H1 (cell line): Measurements from ENCODE around the gene RIPOR2. TPM values are rescaled to one million over a fixed set of nuclear protein-coding genes. Genes with fewer than 3 reads are reported as not detected.

ENCODE experiments used
- CTCF ChIA-PET: fragments of 300-600 bp; sonication (Branson Sonifier 250); formaldehyde crosslinking; loops from one replicate; lab custom pipeline; 2021; ENCODE audit not compliant: partially characterized antibody; lab: Charles Lee
- POLR2A ChIA-PET: fragments of 300-600 bp; sonication (Branson Sonifier 250); formaldehyde crosslinking; loops from one replicate; lab custom pipeline; 2021; ENCODE audit warnings: inconsistent platforms; ENCODE audit not compliant: partially characterized antibody; lab: Charles Lee
- DNase-seq, 2 experiments: peaks; one replicate each; pipeline versions ENCODE4 v3.0.0 to v3.0.0-alpha.2; 2010 to 2022; ENCODE audit warnings: low spot score in 2 of 2, low read depth in 1 of 2, mixed read lengths in 1 of 2
- FAIRE-seq: peaks from 2 replicates; lab custom pipeline; 2011; peaks lifted over from hg19 to GRCh38; lab: Jason Lieb, UNC
- H2AFZ ChIP-seq: 2 replicates; pipeline ENCODE4 v1.8.1; 2012; ENCODE audit warnings: low read length, inconsistent platforms
- H2AK5ac ChIP-seq: 2 replicates; pipeline ENCODE4 v1.6.1; 2013; ENCODE audit warnings: low read depth, low read length
- H2BK120ac ChIP-seq: replicated peaks from 2 replicates; pipeline ENCODE3; 2013; ENCODE audit warnings: low read depth, low read length, inconsistent platforms
- H2BK12ac ChIP-seq: 2 replicates; pipeline ENCODE4 v1.6.1; 2013; ENCODE audit warnings: low read depth, low read length
- H2BK15ac ChIP-seq: 2 replicates; pipeline ENCODE4 v1.6.1; 2013; ENCODE audit warnings: low read length
- H2BK20ac ChIP-seq: 2 replicates; pipeline ENCODE4 v1.6.1; 2013; ENCODE audit warnings: low read length
- H2BK5ac ChIP-seq: 2 replicates; pipeline ENCODE4 v1.6.1; 2013; ENCODE audit warnings: low read depth, low read length
- H3K14ac ChIP-seq: 2 replicates; pipeline ENCODE4 v1.6.1; 2013; ENCODE audit warnings: inconsistent platforms; ENCODE audit not compliant: insufficient read length
- H3K18ac ChIP-seq: 2 replicates; pipeline ENCODE4 v1.6.1; 2013; ENCODE audit warnings: low read length; ENCODE audit errors: extremely low read depth
- H3K23ac ChIP-seq: 2 replicates; pipeline ENCODE4 v1.6.1; 2013; ENCODE audit warnings: inconsistent platforms; ENCODE audit not compliant: insufficient read length
- H3K23me2 ChIP-seq: 2 replicates; pipeline ENCODE4 v1.6.1; 2013; ENCODE audit warnings: low read depth, low read length
- H3K27ac ChIP-seq: 2 replicates; pipeline ENCODE4 v1.6.1; 2011; ENCODE audit warnings: low read depth, low read length, inconsistent platforms
- H3K27me3 ChIP-seq, 4 experiments: replicated peaks in 1 of 4; 1 replicate in 1 of 4; 2 replicates in 3 of 4; pipeline versions ENCODE4 v1.6.1 to v1.8.1; 2011 to 2013; ENCODE audit warnings: low read length in 3 of 4, mild to moderate bottlenecking in 3 of 4, inconsistent platforms in 2 of 4, mixed read lengths in 2 of 4, moderate library complexity in 1 of 4; ENCODE audit not compliant: control insufficient read depth in 3 of 4, insufficient read depth in 3 of 4; ENCODE audit errors: extremely low read depth in 1 of 4
- H3K36me3 ChIP-seq, 4 experiments: 2 replicates each; pipeline versions ENCODE4 v1.6.1 to v1.8.1; 2011 to 2013; ENCODE audit warnings: mild to moderate bottlenecking in 4 of 4, low read length in 3 of 4, moderate library complexity in 2 of 4, control low read depth in 1 of 4, inconsistent platforms in 1 of 4; ENCODE audit not compliant: insufficient read depth in 4 of 4, control insufficient read depth in 2 of 4
- H3K4ac ChIP-seq: replicated peaks from 2 replicates; pipeline ENCODE3; 2013; ENCODE audit warnings: low read length, low read depth, mixed read lengths, inconsistent platforms; ENCODE audit not compliant: insufficient read length
- H3K4me1 ChIP-seq, 4 experiments: replicated peaks in 1 of 4; 1 replicate in 1 of 4; 2 replicates in 3 of 4; pipeline versions ENCODE4 v1.6.1 to v1.8.1; 2011 to 2013; ENCODE audit warnings: low read length in 3 of 4, inconsistent platforms in 2 of 4, mixed read lengths in 1 of 4; ENCODE audit not compliant: insufficient read depth in 4 of 4, control insufficient read depth in 3 of 4
- H3K4me2 ChIP-seq, 2 experiments: 2 replicates each; pipeline versions ENCODE4 v1.6.1 to v1.8.1; 2011 to 2013; ENCODE audit warnings: low read depth in 2 of 2, low read length in 2 of 2, control low read depth in 1 of 2, inconsistent platforms in 1 of 2, mild to moderate bottlenecking in 1 of 2; ENCODE audit not compliant: insufficient read depth in 1 of 2
- H3K4me3 ChIP-seq, 4 experiments: fragments of 200-600, 300-600 bp in 1 of 4; sonication (generic), shearing (Covaris generic), sonication (Bioruptor Twin) in 1 of 4; 2 replicates each; pipeline versions ENCODE4 v1.5.1 to v1.8.1; 2011 to 2016; ENCODE audit warnings: low read length in 4 of 4, low read depth in 3 of 4, control low read depth in 2 of 4, inconsistent platforms in 2 of 4, mild to moderate bottlenecking in 2 of 4, mixed read lengths in 1 of 4, moderate library complexity in 1 of 4; ENCODE audit not compliant: insufficient read depth in 2 of 4; ENCODE audit errors: extremely low read depth in 1 of 4
- H3K56ac ChIP-seq: replicated peaks from 2 replicates; pipeline ENCODE3; 2013; ENCODE audit warnings: low read depth, mild to moderate bottlenecking, mixed read lengths, low read length, inconsistent platforms; ENCODE audit not compliant: insufficient read length
- H3K79me1 ChIP-seq: 2 replicates; pipeline ENCODE4 v1.6.1; 2013; ENCODE audit warnings: low read depth, low read length, control low read depth
- H3K79me2 ChIP-seq, 2 experiments: 2 replicates each; pipeline versions ENCODE4 v1.6.1 to v1.8.1; 2012 to 2013; ENCODE audit warnings: low read length in 2 of 2, mild to moderate bottlenecking in 2 of 2, inconsistent platforms in 1 of 2; ENCODE audit not compliant: insufficient read depth in 2 of 2, control insufficient read depth in 1 of 2
- H3K9ac ChIP-seq, 4 experiments: replicated peaks in 1 of 4; 1 replicate in 1 of 4; 2 replicates in 3 of 4; pipeline versions ENCODE4 v1.6.1 to v1.8.1; 2011 to 2013; ENCODE audit warnings: low read depth in 3 of 4, low read length in 3 of 4, control low read depth in 2 of 4, mild to moderate bottlenecking in 2 of 4, moderate library complexity in 2 of 4, inconsistent platforms in 1 of 4; ENCODE audit errors: extremely low read depth in 1 of 4
- H3K9me3 ChIP-seq, 2 experiments: 2 replicates each; pipeline versions ENCODE4 v1.6.1 to v1.8.1; 2012 to 2013; ENCODE audit warnings: mild to moderate bottlenecking in 2 of 2, moderate library complexity in 2 of 2, control low read depth in 1 of 2, inconsistent platforms in 1 of 2, low read depth in 1 of 2, low read length in 1 of 2, mixed read lengths in 1 of 2; ENCODE audit not compliant: insufficient read depth in 2 of 2
- H4K20me1 ChIP-seq, 2 experiments: replicated peaks in 1 of 2; 2 replicates each; pipeline versions ENCODE3 to v1.8.1; 2011 to 2013; ENCODE audit warnings: inconsistent platforms in 2 of 2, low read length in 2 of 2, mild to moderate bottlenecking in 1 of 2; ENCODE audit not compliant: insufficient read depth in 2 of 2, control insufficient read depth in 1 of 2
- H4K5ac ChIP-seq: 2 replicates; pipeline ENCODE4 v1.6.1; 2013; ENCODE audit warnings: low read length, low read depth, mixed read lengths, inconsistent platforms; ENCODE audit not compliant: insufficient read length
- H4K8ac ChIP-seq: 2 replicates; pipeline ENCODE4 v1.8.0; 2013; ENCODE audit warnings: mild to moderate bottlenecking, moderate library complexity, low read length, inconsistent platforms; ENCODE audit not compliant: insufficient read depth; ENCODE audit errors: extremely low read depth
- H4K91ac ChIP-seq: replicated peaks from 2 replicates; pipeline ENCODE3; 2013; ENCODE audit warnings: low read length, mixed read lengths, inconsistent platforms; ENCODE audit not compliant: insufficient read length
- FOSL1 ChIP-seq: IDR thresholded peaks from 2 replicates; pipeline ENCODE4 v1.6.1; 2011; ENCODE audit warnings: mild to moderate bottlenecking, low read depth, low read length, moderate library complexity; ENCODE audit not compliant: insufficient read depth
- GABPA ChIP-seq: IDR thresholded peaks from 2 replicates; pipeline ENCODE4 v1.6.1; 2011; ENCODE audit warnings: mild to moderate bottlenecking, low read length, moderate library complexity, borderline replicate concordance; ENCODE audit not compliant: insufficient read depth
- JUND ChIP-seq: IDR thresholded peaks from 2 replicates; pipeline ENCODE4 v1.6.1; 2011; ENCODE audit warnings: mild to moderate bottlenecking, improper control_type of control experiment, low read length
- TAF1 ChIP-seq: IDR thresholded peaks from 2 replicates; pipeline ENCODE4 v1.6.1; 2011; ENCODE audit warnings: mild to moderate bottlenecking, low read depth, low read length
- WGBS, 2 experiments: shearing (Covaris generic) in 1 of 2; methylation state at CpG; one replicate each; pipeline versions ENCODE4 v1.1.6 to v1.1.7; 2013 to 2015; ENCODE audit warnings: low lambda C conversion rate in 2 of 2, mixed read lengths in 2 of 2, inconsistent platforms in 1 of 2, low coverage in 1 of 2, missing lambda C conversion rate in 1 of 2; ENCODE audit not compliant: insufficient replicate concordance in 2 of 2, insufficient coverage in 1 of 2, insufficient read length in 1 of 2; ENCODE audit errors: extremely low coverage in 1 of 2, missing lambda C conversion rate in 1 of 2; 5-methylcytosine and 5-hydroxymethylcytosine counted together
- polyA plus RNA-seq, 7 experiments: library from polyadenylated mRNA; depleted of rRNA in 3 of 7; stranded (reverse) in 5 of 7; unstranded in 2 of 7; fragments of >200 nt in 5 of 7; fragments of 200-250 nt in 2 of 7; gene quantifications; 1 replicate in 5 of 7; 2 replicates in 1 of 7; 4 replicates in 1 of 7; pipeline versions ENCODE4 v1.2.1 to v1.2.3, GENCODE V29; 2011 to 2013; ENCODE audit warnings: missing spikeins in 2 of 7, mixed read lengths in 2 of 7
- total RNA-seq: library from RNA; stranded (reverse); fragmentation: NEBNext Ultra II Directional; extraction: Animal tissue kit (Norgen Biotek cat#: 25700); gene quantifications from 2 replicates; pipeline ENCODE4 v1.2.1, GENCODE V29; 2021

RIPOR2 gene
- total and polyA plus RNA-seq, 2 of the 8 experiments (the other 6 are each of a cell fraction or from before 2014, with no cell fraction given) = 16.7 to 45.6 TPM

GRCh38 chr6:24825130-24825630 lies 110.6 kb downstream of the RIPOR2 start:
- WGBS, 2 experiments = 90% methylated on average over 2 of the region's 2 CpGs; no CpG with 5 or more reads in 1 of the 2 experiments
- TF ChIP-seq JUND (no peak), FOSL1 (no peak), GABPA (no peak), TAF1 (no peak)

More at GRCh38 chr6:24825130-24825630, 110.6 kb downstream of the RIPOR2 start:
- Histone ChIP-seq H2BK120ac (no peak overlapping the region), H4K8ac (no peak overlapping the region), H3K18ac (no peak overlapping the region), H3K9me3 (no peaks in the 10 kb centered on the region), H3K79me2 (no peaks in the 10 kb centered on the region), H2AFZ (no peak overlapping the region), H2BK5ac (no peak overlapping the region), H4K91ac (no peak overlapping the region), H2BK15ac (no peak overlapping the region), H3K4me1 (0 out of 7 replicates have a peak, but pooled peaks cover 0 to 2% (median 0%) of the 10 kb centered on the region in 4 experiments), H3K56ac (no peak overlapping the region), H3K9ac (no peak overlapping the region), H3K23ac (no peak overlapping the region), H4K20me1 (no peaks in the 10 kb centered on the region), H3K4me2 (no peak overlapping the region), H3K27me3 (no peaks in the 10 kb centered on the region), H2BK20ac (no peak overlapping the region), H3K79me1 (no peaks in the 10 kb centered on the region), H3K4ac (no peak overlapping the region), H3K14ac (no peak overlapping the region), H3K36me3 (peaks cover 0 to 2% (median under 1%) of the 10 kb centered on the region in 4 experiments; a peak in 3 of 8 replicates), H3K23me2 (no peaks in the 10 kb centered on the region; the same call in 1 of the 2 replicates), H3K4me3 (no peak overlapping the region), H3K27ac (no peak overlapping the region), H4K5ac (no peak overlapping the region), H2BK12ac (no peak overlapping the region), H2AK5ac (no peak overlapping the region)
- CTCF ChIA-PET = no interaction called here
- DNase-seq (no peak), FAIRE-seq (no peak)
- POLR2A ChIA-PET = no interaction called here
